SK-N-SH (cell line): ENCODE data around the gene HMBS. TPM values are rescaled to one million over a fixed set of nuclear protein-coding genes. Genes with fewer than 3 reads are reported as not detected.
"Not testable (repeated sequence)": the region's sequence is repeated elsewhere in the genome, so short reads cannot be mapped to it uniquely, and the experiment has no call there.

Experiments
- CTCF ChIA-PET: fragments of 300-600, 350-600 bp; formaldehyde crosslinking; extraction: SDS; loops from one replicate; lab custom pipeline; 2021; lab: Yijun Ruan, JAX
- POLR2A ChIA-PET: fragments of 350-600 bp; sonication (Branson Sonifier 250); formaldehyde crosslinking; extraction: SDS; loops from one replicate; lab custom pipeline; 2020; ENCODE audit warnings: antibody characterized with exemption, inconsistent platforms; lab: Yijun Ruan, JAX
- DNase-seq: peaks from one replicate; pipeline ENCODE4 v3.0.0; 2012
- H2AFZ ChIP-seq: fragments of 200-600 bp; sonication (generic); 2 replicates; pipeline ENCODE4 v1.8.1; 2016; ENCODE audit warnings: antibody characterized with exemption, mild to moderate bottlenecking, low read depth
- H3F3A ChIP-seq: fragments of 200-600 bp; sonication (generic); replicated peaks from 2 replicates; pipeline ENCODE3; 2016; ENCODE audit warnings: antibody characterized with exemption, mild to moderate bottlenecking; ENCODE audit not compliant: insufficient read depth
- H3K27ac ChIP-seq, 2 experiments: fragments of 200-500 bp in 1 of 2; fragments of 200-600 bp in 1 of 2; sonication (Bioruptor generic) in 1 of 2; sonication (generic), shearing (Covaris generic) in 1 of 2; 2 replicates each; pipeline versions ENCODE4 v1.5.1 to v1.6.1; 2014 to 2016; ENCODE audit warnings: low read depth in 2 of 2, inconsistent platforms in 1 of 2, low read length in 1 of 2, mild to moderate bottlenecking in 1 of 2, mixed read lengths in 1 of 2
- H3K27me3 ChIP-seq: fragments of 200-600 bp; sonication (generic), shearing (Covaris generic); 2 replicates; pipeline ENCODE4 v1.6.1; 2016; ENCODE audit warnings: mixed run types; ENCODE audit not compliant: insufficient read depth
- H3K36me3 ChIP-seq, 2 experiments: fragments of 200-500 bp in 1 of 2; fragments of 200-600 bp in 1 of 2; sonication (Bioruptor generic) in 1 of 2; sonication (generic) in 1 of 2; replicated peaks in 1 of 2; 2 replicates each; pipeline versions ENCODE3 to v1.5.1; 2014 to 2016; ENCODE audit warnings: low read length in 1 of 2, mild to moderate bottlenecking in 1 of 2; ENCODE audit not compliant: insufficient read depth in 2 of 2, control insufficient read depth in 1 of 2
- H3K4me1 ChIP-seq, 2 experiments: fragments of 200-500 bp in 1 of 2; fragments of 200-600 bp in 1 of 2; sonication (Bioruptor generic) in 1 of 2; sonication (generic), shearing (Covaris generic) in 1 of 2; 2 replicates each; pipeline versions ENCODE4 v1.5.1 to v1.6.1; 2014 to 2016; ENCODE audit warnings: low read depth in 1 of 2, low read length in 1 of 2, mixed run types in 1 of 2; ENCODE audit not compliant: insufficient read depth in 2 of 2, control insufficient read depth in 1 of 2
- H3K4me2 ChIP-seq: fragments of 200-600 bp; sonication (generic), shearing (Covaris generic); 2 replicates; pipeline ENCODE4 v1.6.1; 2017; ENCODE audit warnings: mixed run types
- H3K4me3 ChIP-seq, 2 experiments: fragments of 200-500 bp in 1 of 2; fragments of 200-600 bp in 1 of 2; sonication (Bioruptor generic) in 1 of 2; sonication (generic), shearing (Covaris generic) in 1 of 2; 2 replicates each; pipeline versions ENCODE4 v1.5.1 to v1.8.1; 2014 to 2016; ENCODE audit warnings: low read depth in 2 of 2, inconsistent platforms in 1 of 2, low read length in 1 of 2, mild to moderate bottlenecking in 1 of 2, mixed read lengths in 1 of 2, moderate library complexity in 1 of 2
- H3K79me2 ChIP-seq: fragments of 200-600 bp; sonication (generic); 2 replicates; pipeline ENCODE4 v1.8.1; 2017; ENCODE audit warnings: mild to moderate bottlenecking; ENCODE audit not compliant: insufficient read depth
- H3K9ac ChIP-seq: fragments of 200-600 bp; sonication (generic); 2 replicates; pipeline ENCODE4 v1.6.1; 2017; ENCODE audit warnings: mixed run types
- H3K9me2 ChIP-seq: fragments of 200-600 bp; sonication (generic); 2 replicates; pipeline ENCODE4 v1.6.1; 2017; ENCODE audit warnings: mixed run types
- H3K9me3 ChIP-seq: fragments of 200-600 bp; sonication (generic); 2 replicates; pipeline ENCODE4 v1.6.1; 2017; ENCODE audit warnings: mixed run types, mild to moderate bottlenecking, moderate library complexity
- H4K20me1 ChIP-seq: fragments of 200-600 bp; sonication (generic); 2 replicates; pipeline ENCODE4 v1.6.1; 2017; ENCODE audit warnings: mild to moderate bottlenecking, mixed run types; ENCODE audit not compliant: insufficient read depth
- CTCF ChIP-seq: fragments of 200-600 bp; sonication (generic); IDR thresholded peaks from 2 replicates; pipeline ENCODE4 v1.6.1; 2017; ENCODE audit warnings: antibody characterized with exemption, mild to moderate bottlenecking, moderate library complexity
- FOXJ3 ChIP-seq: sonication (generic); formaldehyde crosslinking; IDR thresholded peaks from 2 replicates; pipeline ENCODE4 v1.5.1; 2020; ENCODE audit warnings: mild to moderate bottlenecking, missing genetic modification reagents
- GATA2 ChIP-seq: sonication (generic); formaldehyde crosslinking; IDR thresholded peaks from 2 replicates; pipeline ENCODE4 v1.5.0; 2020; ENCODE audit warnings: mild to moderate bottlenecking, missing genetic modification reagents
- MEF2A ChIP-seq: IDR thresholded peaks from 2 replicates; pipeline ENCODE4 v1.4.0; 2012; ENCODE audit warnings: low read depth, borderline replicate concordance
- MXI1 ChIP-seq: IDR thresholded peaks from 2 replicates; pipeline ENCODE4 v1.6.1; 2012; ENCODE audit warnings: mild to moderate bottlenecking, low read depth, low read length, improper control_type of control experiment
- PBX3 ChIP-seq: IDR thresholded peaks from 2 replicates; pipeline ENCODE4; 2012
- POLR2AphosphoS5 ChIP-seq: IDR thresholded peaks from 2 replicates; pipeline ENCODE4 v1.6.1; 2012; ENCODE audit warnings: low read depth, low read length
- TAF1 ChIP-seq: IDR thresholded peaks from 2 replicates; pipeline ENCODE4 v1.6.1; 2012; ENCODE audit warnings: low read depth, mild to moderate bottlenecking, low read length, moderate library complexity, borderline replicate concordance
- USF1 ChIP-seq: IDR thresholded peaks from 2 replicates; pipeline ENCODE4 v1.4.0; 2012; ENCODE audit warnings: low read depth, borderline replicate concordance
- ZBTB33 ChIP-seq: IDR thresholded peaks from 2 replicates; pipeline ENCODE4 v1.4.0; 2012; ENCODE audit warnings: low read depth, borderline replicate concordance
- WGBS: methylation state at CpG from one replicate; pipeline ENCODE4 v1.1.6; 2017; ENCODE audit warnings: low lambda C conversion rate; 5-methylcytosine and 5-hydroxymethylcytosine counted together
- polyA plus RNA-seq, 3 experiments: library from polyadenylated mRNA; depleted of rRNA; stranded (reverse); fragments of >200 nt; gene quantifications; 2 replicates each; pipeline ENCODE4 v1.2.3, GENCODE V29; 2012

The HMBS gene
- polyA plus RNA-seq, 1 of the 3 experiments (the other 2 are of a cell fraction), result 69.4 TPM

- Histone ChIP-seq H3F3A (no peaks in the 10 kb centered on the region), H3K9ac (no peak overlapping the region), H3K27ac (no peak overlapping the region), H2AFZ (no peak overlapping the region), H3K4me3 (no peak overlapping the region), H3K36me3 (peaks cover 27 to 45% of the 10 kb centered on the region in 2 experiments), H3K27me3 (no peaks in the 10 kb centered on the region)
- no peak for DNase-seq
- TF ChIP-seq ZBTB33 (no peak), PBX3 (no peak), MEF2A (no peak), MXI1 (no peak), FOXJ3 (CRISPR knock-in tag) (no peak), TAF1 (no peak), GATA2 (CRISPR knock-in tag) (no peak)
- TF ChIP-seq, all 33 proteins: peak for 0
- 86% methylated on average over 1 of the region's 3 CpGs for whole genome bisulfite sequencing
- POLR2A ChIA-PET, result no interaction called here
- no peaks in the 10 kb centered on the region for H3K9me3 ChIP-seq
- H3K9me2 ChIP-seq, result no peaks in the 10 kb centered on the region
- no peaks in the 10 kb centered on the region for H3K4me1 ChIP-seq
- CTCF ChIA-PET, result interaction anchor here (0.8 to 1.5 kb wide), 3 partner anchors 36 to 193 kb away, joined by 3 to 4 read pairs (median 3); no protein-coding TSS in a partner anchor
- no peak overlapping the region for H3K4me2 ChIP-seq
- H3K79me2 ChIP-seq, result peaks cover 6% of the 10 kb centered on the region
- H4K20me1 ChIP-seq, result no peaks in the 10 kb centered on the region
These were observed 46.0 kb downstream of the HMBS start for GRCh38 chr11:119130662-119131061.

GRCh38 chr11:119134389-119134978 is 49.8 kb downstream of the HMBS start:
- H3K27me3 ChIP-seq, result no peaks in the 10 kb centered on the region
- POLR2A ChIA-PET, result no interaction called here
- TF ChIP-seq USF1 (no peak), TAF1 (no peak), CTCF (peak; percentile 65), POLR2AphosphoS5 (no peak), PBX3 (no peak), FOXJ3 (CRISPR knock-in tag) (no peak)

GRCh38 chr11:119139276-119139675 is 54.6 kb downstream of the HMBS start:
- H3K9me3 ChIP-seq, H3F3A ChIP-seq, H3K36me3 ChIP-seq, DNase-seq, H4K20me1 ChIP-seq, H3K27me3 ChIP-seq, H3K4me1 ChIP-seq, H3K27ac ChIP-seq, H3K9ac ChIP-seq, H3K9me2 ChIP-seq, POLR2A ChIA-PET, H3K4me2 ChIP-seq, H3K79me2 ChIP-seq, H3K4me3 ChIP-seq, H2AFZ ChIP-seq: not testable (repeated sequence)
- CTCF ChIA-PET, result interaction anchor here (5.7 kb wide), 1 partner anchor 57 kb away, joined by 25 read pairs; no protein-coding TSS in a partner anchor
- WGBS, result 89% methylated on average over 10 of the region's 10 CpGs

More at GRCh38 chr11:119134389-119134978, 49.8 kb downstream of the HMBS start:
- Histone ChIP-seq H3F3A (no peaks in the 10 kb centered on the region), H3K4me1 (no peaks in the 10 kb centered on the region), H3K79me2 (no peaks in the 10 kb centered on the region), H3K9me3 (no peaks in the 10 kb centered on the region), H2AFZ (no peak overlapping the region), H3K4me3 (no peak overlapping the region), H3K9ac (no peak overlapping the region), H3K27ac (no peak overlapping the region), H3K4me2 (no peak overlapping the region), H3K9me2 (no peaks in the 10 kb centered on the region), H3K36me3 (peaks cover 13 to 45% of the 10 kb centered on the region in 2 experiments), H4K20me1 (no peaks in the 10 kb centered on the region)
- CTCF ChIA-PET, result interaction anchor here (0.7 to 4.0 kb wide), 12 partner anchors 10 to 189 kb away, joined by 3 to 35 read pairs (median 4); partner anchors contain the start of genes ABCG4 and HINFP
- peak; percentile 48 for DNase-seq
- WGBS, result 90% methylated on average over 2 of the region's 4 CpGs
